CD8-positive, alpha-beta memory T cell (primary cell): Measurements from ENCODE around the gene C6orf47. TPM values are rescaled to one million over a fixed set of nuclear protein-coding genes. Genes with fewer than 3 reads are reported as not detected.

Experiments used
- CTCF ChIA-PET: fragments of 350-600 bp; sonication (Branson Sonifier 250); formaldehyde crosslinking; loops from one replicate; lab custom pipeline; 2021; ENCODE audit warnings: antibody characterized with exemption; lab: Charles Lee
- POLR2A ChIA-PET: fragments of 350-600 bp; sonication (Branson Sonifier 250); formaldehyde crosslinking; loops from one replicate; lab custom pipeline; 2021; ENCODE audit warnings: antibody characterized with exemption; lab: Charles Lee
- DNase-seq, 5 donors: peaks; one replicate each; pipeline versions ENCODE4 v3.0.0 to v3.0.0-alpha.2; 2020 to 2022; ENCODE audit warnings: mixed read lengths in 1 of 5
- H3K27ac ChIP-seq: one replicate; pipeline ENCODE4 v1.7.0; 2013; ENCODE audit warnings: low read depth, mild to moderate bottlenecking, low read length, moderate library complexity
- H3K27me3 ChIP-seq: 2 replicates; pipeline ENCODE4 v1.7.0; 2013; ENCODE audit warnings: low read length, mild to moderate bottlenecking; ENCODE audit not compliant: insufficient read depth, poor library complexity, severe bottlenecking
- H3K36me3 ChIP-seq: 2 replicates; pipeline ENCODE4 v1.7.0; 2013; ENCODE audit warnings: mild to moderate bottlenecking, low read length, moderate library complexity; ENCODE audit not compliant: insufficient read depth
- H3K4me1 ChIP-seq: 2 replicates; pipeline ENCODE4 v1.7.0; 2013; ENCODE audit warnings: mild to moderate bottlenecking, low read length, moderate library complexity; ENCODE audit not compliant: insufficient read depth
- H3K4me3 ChIP-seq: 2 replicates; pipeline ENCODE4 v1.7.0; 2013; ENCODE audit warnings: mild to moderate bottlenecking, low read length
- H3K9me3 ChIP-seq: 2 replicates; pipeline ENCODE4 v1.7.0; 2013; ENCODE audit warnings: mild to moderate bottlenecking, low read length
- H3K27ac Mint-ChIP-seq, 8 donors: one replicate each; pipeline ENCODE4 v1.8.0; 2020 to 2021; ENCODE audit warnings: mixed read lengths in 8 of 8, mild to moderate bottlenecking in 6 of 8, inconsistent platforms in 3 of 8, moderate library complexity in 3 of 8
- H3K27me3 Mint-ChIP-seq, 2 donors: one replicate each; pipeline ENCODE4 v1.8.0; 2020 to 2021; ENCODE audit warnings: mixed read lengths in 2 of 2, mild to moderate bottlenecking in 1 of 2, moderate library complexity in 1 of 2
- H3K36me3 Mint-ChIP-seq, 3 donors: one replicate each; pipeline ENCODE4 v1.8.0; 2020 to 2021; ENCODE audit warnings: mixed read lengths in 3 of 3, inconsistent platforms in 1 of 3, mild to moderate bottlenecking in 1 of 3
- H3K4me1 Mint-ChIP-seq, 3 donors: one replicate each; pipeline ENCODE4 v1.8.0; 2020 to 2021; ENCODE audit warnings: mixed read lengths in 3 of 3, inconsistent platforms in 1 of 3, mild to moderate bottlenecking in 1 of 3
- H3K4me3 Mint-ChIP-seq, 7 donors: one replicate each; pipeline ENCODE4 v1.8.0; 2020 to 2021; ENCODE audit warnings: mixed read lengths in 7 of 7, mild to moderate bottlenecking in 6 of 7, moderate library complexity in 4 of 7, inconsistent platforms in 2 of 7
- H3K9me3 Mint-ChIP-seq, 5 donors: one replicate each; pipeline ENCODE4 v1.8.0; 2020 to 2022; ENCODE audit warnings: mixed read lengths in 5 of 5, mild to moderate bottlenecking in 3 of 5, moderate library complexity in 2 of 5, inconsistent platforms in 1 of 5
- polyA plus RNA-seq: library from polyadenylated mRNA; unstranded; fragments of 300-500 nt; fragmentation: Illumina TruSeq; gene quantifications from one replicate; pipeline ENCODE4 v1.2.3, GENCODE V29; 2021
- total RNA-seq, 2 experiments: library from RNA; stranded (reverse); gene quantifications; one replicate each; pipeline ENCODE4 v1.2.3, GENCODE V29; 2021

The C6orf47 gene
- total and polyA plus RNA-seq, 3 experiments from 2014 or later: 19.5 to 37.0 (median 20.0) TPM

DNA sequence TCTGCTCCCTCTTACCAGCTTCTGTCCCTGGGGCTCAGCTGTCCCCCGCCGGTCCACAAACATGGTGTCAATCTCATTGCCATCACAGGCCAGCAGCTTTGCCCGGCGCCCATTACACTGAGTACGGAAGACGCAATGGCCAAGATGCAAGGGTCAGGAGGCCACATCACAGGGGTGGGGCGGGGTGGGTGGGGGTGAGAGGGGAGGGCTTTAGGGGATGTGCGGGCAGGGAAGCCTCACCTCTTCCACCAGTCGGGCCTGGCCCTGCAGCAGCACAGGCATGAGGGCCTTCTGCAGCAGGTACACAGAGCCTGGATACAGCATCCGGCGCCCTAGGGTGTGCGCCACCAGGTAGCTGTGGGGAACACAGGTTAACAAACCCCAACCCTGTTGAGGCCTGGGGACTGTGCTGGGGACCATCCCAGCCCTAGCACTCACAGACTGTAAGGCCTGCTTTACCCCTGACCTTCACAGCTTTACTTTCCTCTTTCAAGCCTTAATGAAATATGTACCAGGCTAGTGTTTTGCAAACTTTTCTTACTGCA lies 31.1 kb upstream of the C6orf47 start:
- peak overlapping the region; percentile 68 for H3K27ac ChIP-seq
- no peaks in the 10 kb centered on the region for H3K9me3 ChIP-seq
- Mint-ChIP-seq H3K27ac (peak overlapping the region in 2 of 8 donors; percentile 22 to 35), H3K36me3 (peaks cover 0 to 91% (median 7%) of the 10 kb centered on the region in 3 donors), H3K4me3 (no peak overlapping the region), H3K9me3 (no peaks in the 10 kb centered on the region), H3K4me1 (no peaks in the 10 kb centered on the region), H3K27me3 (no peaks in the 10 kb centered on the region)
- H3K36me3 ChIP-seq: peaks cover 70% of the 10 kb centered on the region
- peaks cover 9% of the 10 kb centered on the region for H3K4me1 ChIP-seq
- H3K4me3 ChIP-seq: no peak overlapping the region
- CTCF ChIA-PET: no interaction called here
- DNase-seq: no peak
- H3K27me3 ChIP-seq: no peaks in the 10 kb centered on the region
- POLR2A ChIA-PET: no interaction called here

DNA sequence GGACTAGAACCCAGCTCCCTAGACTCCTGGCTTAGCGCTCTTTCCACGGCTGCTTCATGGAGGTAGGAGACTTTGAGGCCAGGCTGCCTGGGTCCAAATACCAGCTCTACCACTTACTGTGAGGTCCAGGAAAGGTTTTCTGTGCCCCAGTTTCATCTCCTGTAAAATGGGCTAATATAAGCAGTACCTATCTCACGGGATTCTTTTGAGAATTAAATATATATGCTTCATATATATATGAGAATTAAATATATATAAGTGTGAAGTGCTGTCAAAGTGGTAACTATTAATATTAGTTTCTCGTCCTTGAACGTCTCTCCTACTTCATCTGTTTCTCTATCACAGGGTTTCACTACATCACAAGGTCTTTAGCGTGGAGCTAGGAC lies 30.5 kb upstream of the C6orf47 start:
- POLR2A ChIA-PET: no interaction called here
- no peak overlapping the region for H3K4me3 ChIP-seq
- H3K36me3 Mint-ChIP-seq: peaks cover 0 to 91% (median 12%) of the 10 kb centered on the region in 3 donors

GRCh38 chr6:31690231-31691077 lies 29.9 kb upstream of the C6orf47 start:
- H3K27me3 ChIP-seq: no peaks in the 10 kb centered on the region
- peaks cover 9% of the 10 kb centered on the region for H3K4me1 ChIP-seq
- peaks cover 72% of the 10 kb centered on the region for H3K36me3 ChIP-seq
- ChIA-PET POLR2A (no interaction called here), CTCF (interaction anchor here (1.4 kb wide), 2 partner anchors 38 to 148 kb away, joined by 3 to 4 read pairs; partner anchors contain the start of gene DDAH2)
- no peak overlapping the region for H3K4me3 ChIP-seq
- no peak for DNase-seq
- peaks cover 0 to 93% (median 12%) of the 10 kb centered on the region in 3 donors for H3K36me3 Mint-ChIP-seq
- H3K27me3 Mint-ChIP-seq: no peaks in the 10 kb centered on the region
- H3K4me3 Mint-ChIP-seq: no peak overlapping the region
- no peaks in the 10 kb centered on the region for H3K4me1 Mint-ChIP-seq
- H3K27ac ChIP-seq: peak overlapping the region; percentile 68
- peak overlapping the region in 7 of 8 donors; percentile 14 to 80 (median 54) for H3K27ac Mint-ChIP-seq
- H3K9me3 ChIP-seq: no peaks in the 10 kb centered on the region
- no peaks in the 10 kb centered on the region for H3K9me3 Mint-ChIP-seq

More for the DNA sequence above, 30.5 kb upstream of the C6orf47 start:
- no peak for DNase-seq
- Histone ChIP-seq H3K27me3 (no peaks in the 10 kb centered on the region), H3K9me3 (no peaks in the 10 kb centered on the region), H3K27ac (peak overlapping the region; percentile 68), H3K4me1 (peaks cover 9% of the 10 kb centered on the region), H3K36me3 (peaks cover 69% of the 10 kb centered on the region)
- CTCF ChIA-PET: interaction anchor here (1.4 kb wide), 1 partner anchor 38 kb away, joined by 3 read pairs; the partner anchor contains the start of gene DDAH2
- no peaks in the 10 kb centered on the region for H3K27me3 Mint-ChIP-seq
- H3K9me3 Mint-ChIP-seq: no peaks in the 10 kb centered on the region
- no peaks in the 10 kb centered on the region for H3K4me1 Mint-ChIP-seq
- peak overlapping the region in 4 of 8 donors; percentile 35 to 79 (median 58) for H3K27ac Mint-ChIP-seq
- H3K4me3 Mint-ChIP-seq: no peak overlapping the region

- no peaks in the 10 kb centered on the region for H3K9me3 Mint-ChIP-seq
- Histone ChIP-seq H3K9me3 (no peaks in the 10 kb centered on the region), H3K4me1 (peaks cover 9% of the 10 kb centered on the region), H3K36me3 (peaks cover 64% of the 10 kb centered on the region), H3K27me3 (no peaks in the 10 kb centered on the region), H3K4me3 (no peak overlapping the region), H3K27ac (peak overlapping the region; percentile 68)
- no peaks in the 10 kb centered on the region for H3K4me1 Mint-ChIP-seq
- peaks cover 0 to 87% (median 12%) of the 10 kb centered on the region in 3 donors for H3K36me3 Mint-ChIP-seq
- no peaks in the 10 kb centered on the region for H3K27me3 Mint-ChIP-seq
- H3K27ac Mint-ChIP-seq: peak overlapping the region in 5 of 8 donors; percentile 27 to 58 (median 50)
- ChIA-PET POLR2A (no interaction called here), CTCF (interaction anchor here (1.4 kb wide), 1 partner anchor 149 kb away, joined by 4 read pairs; no protein-coding TSS in a partner anchor)
- DNase-seq: no peak
- no peak overlapping the region for H3K4me3 Mint-ChIP-seq
These were observed 28.9 kb upstream of the C6orf47 start for GRCh38 chr6:31689249-31690110.

DNA sequence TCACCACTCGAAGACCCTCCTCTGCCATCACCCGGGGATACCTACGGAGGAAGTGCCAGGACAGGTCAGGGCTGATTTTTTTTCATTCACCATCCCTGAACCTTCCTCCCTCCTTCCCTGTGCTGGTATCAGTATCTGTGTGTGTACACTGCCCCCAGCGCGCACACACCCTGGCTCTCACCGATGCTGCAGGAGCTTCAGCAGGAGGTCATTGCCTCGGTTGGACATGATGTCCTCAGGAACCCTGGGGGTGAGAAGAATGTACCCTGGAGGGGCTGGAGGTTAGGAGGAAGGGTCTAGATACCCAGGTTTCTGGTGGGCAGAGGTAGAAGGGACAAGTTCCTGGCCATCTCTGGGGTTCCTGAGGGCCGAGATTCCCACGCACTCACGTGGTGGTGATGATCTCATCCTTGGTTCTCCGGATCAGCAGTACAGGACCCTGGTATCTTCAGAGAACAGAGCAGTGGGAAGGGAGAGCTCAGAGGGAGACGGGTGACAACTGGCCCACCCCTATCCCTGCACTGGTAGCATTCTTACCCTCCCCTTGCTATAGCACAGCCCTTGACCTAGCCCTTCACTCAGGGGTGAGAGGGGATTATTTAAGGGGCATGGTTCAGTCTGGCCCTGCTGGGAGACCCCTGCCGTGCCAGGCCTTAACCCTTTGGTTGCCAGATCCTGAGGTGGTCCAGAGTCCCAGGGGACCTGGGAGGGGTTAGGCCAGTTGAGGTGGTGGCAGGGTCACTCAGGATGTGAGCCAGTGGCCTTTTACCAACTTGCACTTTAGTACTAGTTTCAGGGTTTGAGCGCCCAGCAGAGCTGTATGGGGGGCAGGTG lies 27.5 kb upstream of the C6orf47 start:
- no peak overlapping the region for H3K4me3 Mint-ChIP-seq
- Histone ChIP-seq H3K27me3 (no peaks in the 10 kb centered on the region), H3K4me1 (peaks cover 9% of the 10 kb centered on the region), H3K36me3 (peaks cover 52% of the 10 kb centered on the region), H3K27ac (peak overlapping the region; percentile 12), H3K9me3 (no peaks in the 10 kb centered on the region), H3K4me3 (no peak overlapping the region)
- no peak for DNase-seq
- H3K9me3 Mint-ChIP-seq: no peaks in the 10 kb centered on the region
- no peaks in the 10 kb centered on the region for H3K4me1 Mint-ChIP-seq
- CTCF ChIA-PET: no interaction called here
- H3K36me3 Mint-ChIP-seq: peaks cover 0 to 78% (median 12%) of the 10 kb centered on the region in 3 donors
- POLR2A ChIA-PET: no interaction called here
- peak overlapping the region in 2 of 8 donors; percentile 68 to 75 for H3K27ac Mint-ChIP-seq
- no peaks in the 10 kb centered on the region for H3K27me3 Mint-ChIP-seq

- CTCF ChIA-PET: no interaction called here
These were observed 26.7 kb upstream of the C6orf47 start for GRCh38 chr6:31687321-31687720.

GRCh38 chr6:31686483-31686882 lies 25.9 kb upstream of the C6orf47 start:
- Histone ChIP-seq H3K4me3 (no peak overlapping the region), H3K27me3 (no peaks in the 10 kb centered on the region), H3K9me3 (no peaks in the 10 kb centered on the region), H3K27ac (peak overlapping the region; percentile 9), H3K4me1 (peaks cover 11% of the 10 kb centered on the region), H3K36me3 (peaks cover 41% of the 10 kb centered on the region)
- no peak for DNase-seq
- H3K36me3 Mint-ChIP-seq: peaks cover 0 to 64% (median 8%) of the 10 kb centered on the region in 3 donors
- peaks cover 1 to 6% (median 3%) of the 10 kb centered on the region in 3 donors for H3K4me1 Mint-ChIP-seq
- no peak overlapping the region for H3K4me3 Mint-ChIP-seq
- POLR2A ChIA-PET: no interaction called here
- no peaks in the 10 kb centered on the region for H3K27me3 Mint-ChIP-seq
- CTCF ChIA-PET: no interaction called here
- peak overlapping the region in 4 of 8 donors; percentile 24 to 73 (median 54) for H3K27ac Mint-ChIP-seq
- H3K9me3 Mint-ChIP-seq: no peaks in the 10 kb centered on the region

More at GRCh38 chr6:31687321-31687720, 26.7 kb upstream of the C6orf47 start:
- no peaks in the 10 kb centered on the region for H3K27me3 Mint-ChIP-seq
- no peak overlapping the region for H3K4me3 Mint-ChIP-seq
- no peaks in the 10 kb centered on the region for H3K4me1 Mint-ChIP-seq
- Histone ChIP-seq H3K36me3 (peaks cover 47% of the 10 kb centered on the region), H3K27ac (peak overlapping the region; percentile 16), H3K4me3 (no peak overlapping the region), H3K9me3 (no peaks in the 10 kb centered on the region), H3K4me1 (peaks cover 9% of the 10 kb centered on the region), H3K27me3 (no peaks in the 10 kb centered on the region)
- DNase-seq: no peak
- peaks cover 0 to 72% (median 10%) of the 10 kb centered on the region in 3 donors for H3K36me3 Mint-ChIP-seq
- POLR2A ChIA-PET: no interaction called here
- no peaks in the 10 kb centered on the region for H3K9me3 Mint-ChIP-seq
- no peak overlapping the region for H3K27ac Mint-ChIP-seq
